ENCODE measurements around the gene SOCS3.

SOCS3 gene

DNA sequence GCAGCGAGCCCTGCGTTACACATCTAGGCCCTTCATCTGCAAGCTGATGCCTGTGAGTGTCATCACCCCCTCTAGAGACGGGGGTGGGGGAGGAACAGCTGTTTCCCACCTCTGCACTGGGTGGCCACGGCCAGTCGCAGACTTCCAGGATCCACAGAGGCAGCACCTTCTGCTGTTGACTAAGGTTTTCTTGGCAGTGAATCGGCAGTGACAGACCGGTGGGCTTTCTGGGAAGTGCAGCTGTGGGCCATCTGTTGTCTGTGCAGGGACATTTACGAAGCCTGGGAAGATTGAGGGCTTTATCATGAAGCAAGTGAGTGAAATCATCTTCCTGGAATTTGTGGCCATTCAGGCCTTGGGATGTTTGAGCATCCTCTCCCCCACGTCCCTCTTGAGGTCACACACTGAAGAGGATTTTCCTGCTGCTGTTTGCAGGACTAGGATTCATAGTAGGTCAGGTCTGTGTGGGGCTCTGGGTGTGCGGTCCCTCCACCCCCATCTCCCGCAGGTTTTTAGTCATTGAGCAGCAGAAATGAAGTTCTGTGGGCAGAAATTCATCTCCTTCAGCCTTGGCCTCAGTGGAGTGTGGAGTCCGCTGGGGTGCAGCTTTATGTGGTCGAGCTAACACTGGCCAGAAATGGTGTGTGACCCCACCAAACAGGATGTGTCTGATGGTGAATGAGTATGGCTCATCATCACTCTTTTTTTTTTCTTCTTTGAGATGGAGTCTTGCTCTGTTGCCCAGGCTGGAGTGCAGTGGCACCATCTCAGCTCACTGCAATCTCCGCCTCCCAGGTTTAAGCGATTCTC is 30.6 kb upstream of the SOCS3 start:
- DNase-seq = peak; percentile 60

- no peak for DNase-seq
These were observed 28.4 kb upstream of the SOCS3 start for GRCh38 chr17:78387977-78388941.

DNA sequence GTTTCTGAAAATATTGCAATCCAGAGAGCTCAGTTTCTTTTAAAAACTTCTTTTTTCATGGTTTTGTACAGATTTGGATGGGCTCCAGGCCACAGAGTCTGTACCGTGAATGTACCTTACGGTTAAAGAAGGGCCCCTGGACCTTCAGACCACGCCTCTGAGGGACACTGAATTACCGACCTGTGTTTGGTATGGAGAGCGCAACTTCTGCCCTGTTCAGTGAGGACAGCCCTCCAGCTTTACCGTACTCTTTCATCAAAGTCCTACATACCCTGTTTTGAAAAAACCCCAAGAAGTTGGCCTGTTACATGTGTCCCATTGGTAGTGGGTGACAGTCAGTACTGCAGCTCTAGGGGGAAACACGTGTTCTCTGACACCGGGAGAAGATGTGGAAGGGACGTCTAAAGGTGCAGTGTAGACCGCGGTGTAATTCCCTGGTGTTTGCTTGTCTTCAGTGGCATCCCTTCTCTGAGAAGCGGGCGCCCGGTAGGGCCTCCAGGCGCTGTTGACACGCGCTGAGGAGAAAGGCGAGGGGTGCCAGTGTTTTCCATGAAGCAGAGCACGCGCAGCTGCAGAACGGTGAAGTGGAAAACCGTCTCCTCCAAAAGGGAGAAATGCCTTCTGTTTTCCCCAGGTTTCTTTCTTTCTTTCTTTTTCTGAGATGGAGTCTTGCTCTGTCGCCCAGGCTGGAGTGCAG is 24.8 kb upstream of the SOCS3 start:
- no peak for DNase-seq

- no peak for DNase-seq
These were observed 24.0 kb upstream of the SOCS3 start for GRCh38 chr17:78383725-78384471.

GRCh38 chr17:78381601-78382232 is 21.8 kb upstream of the SOCS3 start:
- no peak for DNase-seq

DNA sequence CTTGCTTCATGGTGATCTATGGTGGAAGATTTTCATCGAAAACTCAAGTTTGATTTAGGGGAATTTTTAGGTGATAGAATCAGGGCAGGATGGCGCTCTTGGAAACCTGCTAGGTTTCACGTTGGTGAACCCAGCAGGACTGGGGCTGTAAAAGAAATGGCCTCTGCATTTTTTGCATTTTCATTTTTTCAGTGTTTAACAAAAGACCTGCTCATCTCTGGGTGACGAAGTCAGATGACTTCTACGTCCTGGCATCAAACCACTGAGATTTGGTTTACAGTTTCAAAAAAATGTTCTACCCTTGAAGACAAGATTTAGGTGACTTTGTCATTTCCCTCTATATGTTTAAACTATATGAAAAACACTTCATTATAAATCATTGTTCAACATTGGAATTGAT is 20.5 kb upstream of the SOCS3 start:
- no peak for DNase-seq

- DNase-seq = no peak
These were observed 19.2 kb upstream of the SOCS3 start for GRCh38 chr17:78379131-78379491.

GRCh38 chr17:78378225-78379130 is 18.6 kb upstream of the SOCS3 start, which contains the start of gene PGS1:
TSS of gene PGS1 (plus strand) at chr17:78378649. CDS start at chr17:78378666, 17 bp downstream.
- peak; percentile 90 for DNase-seq

- DNase-seq = peak; percentile 45
These were observed 18.0 kb upstream of the SOCS3 start for GRCh38 chr17:78377858-78378224.

- no peak for DNase-seq
These were observed 16.3 kb upstream of the SOCS3 start for GRCh38 chr17:78376161-78376560.

DNA sequence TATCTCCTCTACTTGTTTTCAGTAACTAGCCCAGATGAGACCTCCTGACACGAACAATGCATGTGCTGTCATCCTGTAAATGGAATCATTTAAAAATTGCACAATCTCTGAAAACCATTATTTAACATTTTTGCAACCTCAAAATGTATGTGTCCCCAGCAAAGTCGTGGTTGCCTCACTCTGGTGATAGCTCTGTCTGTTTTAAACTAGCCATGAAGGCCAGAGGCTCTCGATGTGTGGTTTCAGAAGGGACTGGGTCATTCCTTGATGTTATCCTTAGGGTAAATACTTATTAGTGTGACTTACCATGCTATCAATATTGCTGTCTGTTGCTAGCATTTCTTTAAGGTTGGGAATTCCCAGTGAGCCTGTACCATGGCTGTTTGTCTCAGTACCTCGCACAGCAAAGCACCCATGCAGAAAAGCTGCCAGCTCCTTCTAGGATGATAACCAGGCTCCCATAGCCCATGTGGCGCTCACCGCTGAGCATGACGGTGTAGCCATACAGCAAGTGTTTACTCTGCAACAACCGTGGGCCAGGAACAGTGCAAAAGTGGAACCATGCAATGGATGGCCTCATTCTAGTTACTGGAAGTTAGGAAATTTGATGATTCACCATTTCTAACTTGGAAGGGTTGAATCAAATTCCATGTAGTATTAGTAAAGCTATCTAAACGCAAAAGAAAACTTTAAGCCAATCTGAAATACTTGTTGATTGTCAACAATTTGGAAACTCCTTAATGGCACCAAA is 15.7 kb upstream of the SOCS3 start:
- DNase-seq = no peak

DNA sequence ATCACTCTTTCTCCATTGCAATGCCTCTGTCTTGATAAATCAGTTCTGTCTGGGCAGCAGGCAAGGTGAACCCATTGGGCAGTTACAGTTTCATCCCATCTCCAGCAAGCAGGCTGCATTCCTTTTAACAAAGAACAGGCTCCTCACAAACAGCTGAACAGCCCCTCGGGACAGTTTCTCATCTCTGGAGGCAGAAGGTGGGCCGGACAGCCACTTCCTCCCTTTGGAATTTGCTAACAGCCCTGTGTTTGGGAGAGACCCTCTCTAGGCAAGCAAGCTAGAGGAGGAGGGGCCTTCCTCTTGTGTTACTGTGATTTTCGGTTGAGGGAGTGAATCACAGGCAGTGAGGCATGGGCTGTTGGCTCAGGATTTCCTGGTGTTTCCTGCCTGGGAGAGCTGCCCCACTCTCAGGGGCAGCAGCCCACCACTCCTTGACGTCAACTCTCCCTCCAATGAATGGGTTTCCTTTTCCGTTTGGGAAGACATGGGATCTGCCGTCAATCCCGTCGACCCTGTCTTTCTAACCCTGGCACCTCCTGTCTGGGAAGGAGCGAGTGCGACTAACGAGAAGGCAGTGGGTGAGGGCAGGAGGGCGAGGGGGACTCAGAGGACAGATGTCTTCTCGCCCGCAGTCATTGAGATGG is 14.9 kb upstream of the SOCS3 start:
- no peak for DNase-seq

- DNase-seq = no peak
These were observed 14.3 kb upstream of the SOCS3 start for GRCh38 chr17:78374189-78374588.

GRCh38 chr17:78372841-78373240 is 13.0 kb upstream of the SOCS3 start:
- DNase-seq = no peak

DNA sequence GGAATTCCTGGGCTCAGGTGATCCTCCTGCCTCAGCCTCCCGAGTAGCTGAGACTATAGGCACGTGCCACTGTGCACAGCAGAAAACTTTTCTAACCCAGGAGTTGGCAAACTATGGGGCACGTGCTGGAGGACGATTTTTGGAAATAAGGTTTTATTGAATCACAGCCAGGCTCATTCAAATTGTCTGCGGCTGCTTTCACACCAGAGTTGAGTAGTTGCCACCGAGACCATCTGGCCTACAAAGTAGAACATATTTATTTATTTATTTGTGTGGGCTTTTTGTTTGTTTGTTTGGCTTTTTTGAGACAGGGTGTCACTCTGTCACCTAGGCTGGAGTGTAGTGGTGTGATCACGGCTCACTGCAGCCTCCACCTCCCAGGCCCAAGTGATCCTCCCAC is 11.2 kb upstream of the SOCS3 start:
- no peak for DNase-seq

GRCh38 chr17:78369791-78370381 is 10.0 kb upstream of the SOCS3 start:
- no peak for DNase-seq

GRCh38 chr17:78368854-78369495 is 9.1 kb upstream of the SOCS3 start:
- no peak for DNase-seq

GRCh38 chr17:78368348-78368747 is 8.5 kb upstream of the SOCS3 start:
- DNase-seq = no peak

DNA sequence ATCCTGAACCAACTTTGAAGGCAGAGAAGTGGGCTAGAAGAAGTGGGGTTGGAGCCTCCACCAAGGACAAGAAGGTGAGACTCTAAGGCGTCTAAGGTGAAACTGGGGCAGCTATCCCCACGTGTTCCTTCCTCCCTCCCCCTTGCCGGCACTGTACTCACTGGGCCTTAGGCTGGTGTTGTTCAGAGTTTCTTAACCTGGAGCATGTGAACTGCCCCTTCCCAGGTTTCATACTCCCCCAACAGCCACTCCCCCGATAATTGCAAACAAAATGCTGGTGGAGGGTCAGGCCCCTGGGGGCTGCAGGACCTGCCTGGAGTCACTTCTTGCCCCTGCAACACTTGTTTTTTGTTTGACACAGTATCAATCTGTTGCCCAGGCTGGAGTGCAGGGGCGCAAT is 7.3 kb upstream of the SOCS3 start:
- no peak for DNase-seq
